ENCODE data around the gene RAP1B. TPM values are rescaled to one million over a fixed set of nuclear protein-coding genes. Genes with fewer than 3 reads are reported as not detected.

RAP1B gene
- total and polyA plus RNA-seq, 2 donors (not counting 1 experiment from before 2014, with no cell fraction given): 54.5 to 159 TPM

GRCh38 chr12:68617160-68617926 is 6.6 kb downstream of the RAP1B start:
- Histone ChIP-seq H3K4me2 (replicated peaks; ENCODE audit: low read depth, low read length, poor library complexity, severe bottlenecking) (no peak overlapping the region), H2AFZ (ENCODE audit: insufficient read depth, low read depth, low read length, poor library complexity, severe bottlenecking) (no peak overlapping the region), H3K4me1 (ENCODE audit: control insufficient read depth in 2 of 2, insufficient read depth in 2 of 2, low read length in 2 of 2) (peaks cover 71 to 85% of the 10 kb centered on the region in 2 donors), H3K79me2 (ENCODE audit: control insufficient read depth, insufficient read depth, low read length) (peaks cover 100% of the 10 kb centered on the region), H3K9me3 (ENCODE audit: control extremely low read depth in 1 of 3, control insufficient read depth in 2 of 3, insufficient read depth in 1 of 3, low read length in 2 of 3) (peaks cover 0 to 2% (median 0%) of the 10 kb centered on the region in 3 donors), H3K36me3 (replicated peaks in 1 of 2; ENCODE audit: control extremely low read depth in 1 of 2, control insufficient read depth in 1 of 2, extremely low read depth in 1 of 2, insufficient read depth in 2 of 2, low read length in 1 of 2) (peaks cover 0 to 3% of the 10 kb centered on the region in 2 experiments), H3K27ac (ENCODE audit: low read length in 2 of 2) (peak overlapping the region in 1 of 2 donors; percentile 23), H3K4me3 (ENCODE audit: control extremely low read depth in 1 of 5, extremely low read depth in 1 of 5, insufficient read depth in 1 of 5, low read depth in 2 of 5, low read length in 4 of 5) (no peak overlapping the region), H4K20me1 (ENCODE audit: control insufficient read depth, insufficient read depth, low read length, poor library complexity, severe bottlenecking) (peaks cover 98% of the 10 kb centered on the region), H3K9ac (ENCODE audit: low read length) (no peak overlapping the region), H3K27me3 (replicated peaks in 1 of 4; ENCODE audit: control extremely low read depth in 1 of 4, control insufficient read depth in 3 of 4, insufficient read depth in 4 of 4, low read length in 3 of 4) (no peaks in the 10 kb centered on the region)
- TF ChIP-seq CTCF (IDR thresholded peaks at IDR 0.05) (no peak), EZH2 (IDR thresholded peaks at IDR 0.05; ENCODE audit: borderline replicate concordance, insufficient read depth, low read depth, low read length, poor library complexity, severe bottlenecking) (no peak)
- Mint-ChIP-seq H3K27ac (no peak overlapping the region), H3K9me3 (ENCODE audit: insufficient read depth) (no peaks in the 10 kb centered on the region), H3K27me3 (no peaks in the 10 kb centered on the region), H3K4me3 (peak overlapping the region; percentile 30), H3K4me1 (peaks cover 84% of the 10 kb centered on the region)
- ChIA-PET CTCF (interaction anchor here (0.7 to 2.0 kb wide), 5 partner anchors 8 to 283 kb away, joined by 3 to 5 read pairs (median 3); no protein-coding TSS in a partner anchor), POLR2A (interaction anchor here (0.6 kb wide), 1 partner anchor 68 kb away, joined by 3 read pairs; no protein-coding TSS in a partner anchor)
- DNase-seq (no peak), ATAC-seq (ENCODE audit: low read depth) (no peak)
- intact Hi-C loops (cut with micrococcal nuclease): no loop called here
- WGBS (ENCODE audit: insufficient coverage): no CpG with 5 or more reads among the region's 4 CpGs

GRCh38 chr12:68619541-68619940 is 8.8 kb downstream of the RAP1B start:
- Mint-ChIP-seq H3K4me3 (no peak overlapping the region), H3K27me3 (no peaks in the 10 kb centered on the region), H3K27ac (no peak overlapping the region), H3K4me1 (peaks cover 78% of the 10 kb centered on the region), H3K9me3 (ENCODE audit: insufficient read depth) (no peaks in the 10 kb centered on the region)
- Histone ChIP-seq H2AFZ (ENCODE audit: insufficient read depth, low read depth, low read length, poor library complexity, severe bottlenecking) (no peak overlapping the region), H3K4me1 (ENCODE audit: control insufficient read depth in 2 of 2, insufficient read depth in 2 of 2, low read length in 2 of 2) (peaks cover 57 to 75% of the 10 kb centered on the region in 2 donors), H3K4me3 (ENCODE audit: control extremely low read depth in 1 of 5, extremely low read depth in 1 of 5, insufficient read depth in 1 of 5, low read depth in 2 of 5, low read length in 4 of 5) (no peak overlapping the region), H3K9ac (ENCODE audit: low read length) (no peak overlapping the region), H3K36me3 (replicated peaks in 1 of 2; ENCODE audit: control extremely low read depth in 1 of 2, control insufficient read depth in 1 of 2, extremely low read depth in 1 of 2, insufficient read depth in 2 of 2, low read length in 1 of 2) (peaks cover 0 to under 1% of the 10 kb centered on the region in 2 experiments), H4K20me1 (ENCODE audit: control insufficient read depth, insufficient read depth, low read length, poor library complexity, severe bottlenecking) (peaks cover 98% of the 10 kb centered on the region), H3K4me2 (replicated peaks; ENCODE audit: low read depth, low read length, poor library complexity, severe bottlenecking) (peak overlapping the region; percentile 22), H3K27ac (ENCODE audit: low read length in 2 of 2) (no peak overlapping the region), H3K9me3 (ENCODE audit: control extremely low read depth in 1 of 3, control insufficient read depth in 2 of 3, insufficient read depth in 1 of 3, low read length in 2 of 3) (peaks cover 0 to 2% (median 0%) of the 10 kb centered on the region in 3 donors), H3K27me3 (replicated peaks in 1 of 4; ENCODE audit: control extremely low read depth in 1 of 4, control insufficient read depth in 3 of 4, insufficient read depth in 4 of 4, low read length in 3 of 4) (no peaks in the 10 kb centered on the region), H3K79me2 (ENCODE audit: control insufficient read depth, insufficient read depth, low read length) (peaks cover 100% of the 10 kb centered on the region)
- intact Hi-C loops (cut with micrococcal nuclease): no loop called here
- no peak for ATAC-seq (ENCODE audit: low read depth)
- ChIA-PET CTCF (interaction anchor here (0.6 kb wide), 1 partner anchor 271 kb away, joined by 3 read pairs; no protein-coding TSS in a partner anchor), POLR2A (no interaction called here)
- no peak for DNase-seq
- TF ChIP-seq EZH2 (IDR thresholded peaks at IDR 0.05; ENCODE audit: borderline replicate concordance, insufficient read depth, low read depth, low read length, poor library complexity, severe bottlenecking): no peak
- no peak for TF ChIP-seq CTCF (IDR thresholded peaks at IDR 0.05)

Measured in B cell (primary cell).